ENCODE results near the gene KIAA0232.

The KIAA0232 gene

GRCh38 chr4:6772223-6772928 lies 10.2 kb upstream of the KIAA0232 start:
- H3K79me2 ChIP-seq (ENCODE audit: insufficient read depth, low read depth): no peaks in the 10 kb centered on the region
- no peaks in the 10 kb centered on the region for H3K27me3 ChIP-seq (ENCODE audit: insufficient read depth, low read depth)
- H3K9ac ChIP-seq: no peak overlapping the region
- no peaks in the 10 kb centered on the region for H4K20me1 ChIP-seq (ENCODE audit: insufficient read depth)
- TF ChIP-seq CTCF (conservative IDR thresholded peaks at IDR 0.05; ENCODE audit: low read depth, low read length): no peak
- no peaks in the 10 kb centered on the region for H3K36me3 ChIP-seq (ENCODE audit: insufficient read depth)
- H2AFZ ChIP-seq (ENCODE audit: low read depth): no peak overlapping the region
- peaks cover 53% of the 10 kb centered on the region for H3K4me1 ChIP-seq (ENCODE audit: low read depth, poor library complexity, severe bottlenecking)
- no peak overlapping the region for H3K27ac ChIP-seq
- H3K4me2 ChIP-seq: no peak overlapping the region
- no peak overlapping the region for H3K4me3 ChIP-seq (IDR thresholded peaks at IDR 0.05; ENCODE audit: insufficient read depth, low read depth, low read length)

DNA sequence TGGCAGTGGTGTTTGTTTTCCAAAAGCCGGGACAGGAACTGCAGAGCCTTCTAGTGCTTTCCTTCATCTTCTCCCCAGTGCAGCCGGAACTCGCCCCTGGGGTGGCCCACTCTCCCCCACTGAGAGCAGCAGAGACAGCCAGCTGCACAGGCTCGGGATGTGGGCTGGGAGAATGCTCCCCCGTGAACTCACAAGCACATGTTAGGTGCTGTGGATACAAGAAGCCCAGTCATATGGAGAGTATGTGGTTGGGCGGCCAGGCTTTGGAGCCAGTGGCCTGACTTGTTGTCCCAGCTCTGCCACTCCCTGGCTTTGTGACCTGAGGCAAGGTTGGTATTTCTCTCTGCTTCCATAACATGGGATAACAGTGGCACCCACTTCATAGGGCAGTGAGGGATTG lies 9.4 kb upstream of the KIAA0232 start:
- H3K9ac ChIP-seq: no peak overlapping the region

GRCh38 chr4:6773616-6774540 lies 8.6 kb upstream of the KIAA0232 start:
- H3K4me3 ChIP-seq (IDR thresholded peaks at IDR 0.05; ENCODE audit: insufficient read depth, low read depth, low read length): no peak overlapping the region
- no peaks in the 10 kb centered on the region for H4K20me1 ChIP-seq (ENCODE audit: insufficient read depth)
- H3K27ac ChIP-seq: no peak overlapping the region
- no peak overlapping the region for H3K4me2 ChIP-seq
- no peaks in the 10 kb centered on the region for H3K27me3 ChIP-seq (ENCODE audit: insufficient read depth, low read depth)
- H3K36me3 ChIP-seq (ENCODE audit: insufficient read depth): no peaks in the 10 kb centered on the region
- no peaks in the 10 kb centered on the region for H3K79me2 ChIP-seq (ENCODE audit: insufficient read depth, low read depth)
- H3K4me1 ChIP-seq (ENCODE audit: low read depth, poor library complexity, severe bottlenecking): peaks cover 38% of the 10 kb centered on the region
- no peak for TF ChIP-seq CTCF (conservative IDR thresholded peaks at IDR 0.05; ENCODE audit: low read depth, low read length)
- H3K9ac ChIP-seq: no peak overlapping the region
- H2AFZ ChIP-seq (ENCODE audit: low read depth): no peak overlapping the region

More for the DNA sequence above, 9.4 kb upstream of the KIAA0232 start:
- Histone ChIP-seq H3K27me3 (ENCODE audit: insufficient read depth, low read depth) (no peaks in the 10 kb centered on the region), H3K4me2 (no peak overlapping the region), H3K4me3 (IDR thresholded peaks at IDR 0.05; ENCODE audit: insufficient read depth, low read depth, low read length) (no peak overlapping the region), H3K36me3 (ENCODE audit: insufficient read depth) (no peaks in the 10 kb centered on the region), H3K27ac (no peak overlapping the region), H4K20me1 (ENCODE audit: insufficient read depth) (no peaks in the 10 kb centered on the region), H3K79me2 (ENCODE audit: insufficient read depth, low read depth) (no peaks in the 10 kb centered on the region), H2AFZ (ENCODE audit: low read depth) (no peak overlapping the region), H3K4me1 (ENCODE audit: low read depth, poor library complexity, severe bottlenecking) (peaks cover 46% of the 10 kb centered on the region)
- no peak for TF ChIP-seq CTCF (conservative IDR thresholded peaks at IDR 0.05; ENCODE audit: low read depth, low read length)

GRCh38 chr4:6775746-6776145 lies 6.8 kb upstream of the KIAA0232 start:
- H3K9ac ChIP-seq: no peak overlapping the region
- H4K20me1 ChIP-seq (ENCODE audit: insufficient read depth): no peaks in the 10 kb centered on the region
- H3K27me3 ChIP-seq (ENCODE audit: insufficient read depth, low read depth): no peaks in the 10 kb centered on the region
- no peak overlapping the region for H3K4me3 ChIP-seq (IDR thresholded peaks at IDR 0.05; ENCODE audit: insufficient read depth, low read depth, low read length)
- H3K4me2 ChIP-seq: no peak overlapping the region
- H2AFZ ChIP-seq (ENCODE audit: low read depth): no peak overlapping the region
- TF ChIP-seq CTCF (conservative IDR thresholded peaks at IDR 0.05; ENCODE audit: low read depth, low read length): no peak
- no peak overlapping the region for H3K27ac ChIP-seq
- peaks cover 27% of the 10 kb centered on the region for H3K4me1 ChIP-seq (ENCODE audit: low read depth, poor library complexity, severe bottlenecking)
- no peaks in the 10 kb centered on the region for H3K79me2 ChIP-seq (ENCODE audit: insufficient read depth, low read depth)
- H3K36me3 ChIP-seq (ENCODE audit: insufficient read depth): no peaks in the 10 kb centered on the region

Measured in KMS-11 (cell line).